Uterus (tissue), 2 donors: ENCODE measurements around the gene MAGI2.

Source experiments
- POLR2A ChIP-seq, 2 donors: fragments of 450-650 bp; IDR thresholded peaks; one replicate each; pipeline ENCODE4 v1.6.1; 2016; ENCODE audit warnings: antibody characterized with exemption in 2 of 2, mild to moderate bottlenecking in 1 of 2, moderate library complexity in 1 of 2
- TF ChIP-seq, protein P1 (sequence below), 4 experiments: fragments of 200-600 bp in 2 of 4; fragments of 450-650 bp in 2 of 4; sonication (generic) in 2 of 4; IDR thresholded peaks; one replicate each; pipeline ENCODE4 v1.5.1; 2016 to 2019; ENCODE audit warnings: antibody characterized with exemption in 4 of 4, mild to moderate bottlenecking in 2 of 4, moderate library complexity in 1 of 4

DNA sequence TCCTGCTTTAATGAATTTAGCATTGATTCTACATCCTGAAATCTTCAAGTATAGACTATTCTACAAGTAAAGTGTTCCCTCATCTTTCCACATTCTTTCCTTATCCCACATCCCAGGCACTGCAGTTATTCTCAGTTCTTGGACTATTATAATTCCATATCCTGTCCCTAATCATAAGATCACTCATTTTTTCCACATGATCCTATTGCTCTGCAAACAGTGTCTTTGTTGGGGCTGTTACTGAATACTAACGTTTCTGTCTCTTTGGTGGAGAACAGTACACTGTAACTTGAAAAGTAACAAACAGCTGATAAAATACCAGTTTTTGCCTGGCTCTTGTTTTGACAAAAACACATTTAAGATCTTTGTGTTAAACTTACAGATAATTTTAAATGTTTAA lies 769.9 kb downstream of the MAGI2 start:
- no peak for TF ChIP-seq POLR2A (IDR thresholded peaks at IDR 0.05)
- TF ChIP-seq, protein P1, sequence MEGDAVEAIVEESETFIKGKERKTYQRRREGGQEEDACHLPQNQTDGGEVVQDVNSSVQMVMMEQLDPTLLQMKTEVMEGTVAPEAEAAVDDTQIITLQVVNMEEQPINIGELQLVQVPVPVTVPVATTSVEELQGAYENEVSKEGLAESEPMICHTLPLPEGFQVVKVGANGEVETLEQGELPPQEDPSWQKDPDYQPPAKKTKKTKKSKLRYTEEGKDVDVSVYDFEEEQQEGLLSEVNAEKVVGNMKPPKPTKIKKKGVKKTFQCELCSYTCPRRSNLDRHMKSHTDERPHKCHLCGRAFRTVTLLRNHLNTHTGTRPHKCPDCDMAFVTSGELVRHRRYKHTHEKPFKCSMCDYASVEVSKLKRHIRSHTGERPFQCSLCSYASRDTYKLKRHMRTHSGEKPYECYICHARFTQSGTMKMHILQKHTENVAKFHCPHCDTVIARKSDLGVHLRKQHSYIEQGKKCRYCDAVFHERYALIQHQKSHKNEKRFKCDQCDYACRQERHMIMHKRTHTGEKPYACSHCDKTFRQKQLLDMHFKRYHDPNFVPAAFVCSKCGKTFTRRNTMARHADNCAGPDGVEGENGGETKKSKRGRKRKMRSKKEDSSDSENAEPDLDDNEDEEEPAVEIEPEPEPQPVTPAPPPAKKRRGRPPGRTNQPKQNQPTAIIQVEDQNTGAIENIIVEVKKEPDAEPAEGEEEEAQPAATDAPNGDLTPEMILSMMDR (IDR thresholded peaks at IDR 0.05) = no peak
